HG03521 (cell line): ENCODE measurements around the gene PALLD.

Source experiments
- ATAC-seq: cut with Tn5 transposase; IDR thresholded peaks from one replicate; pipeline ENCODE4 v1.9.1; 2021; ENCODE audit warnings: mild to moderate bottlenecking, moderate library complexity; ENCODE audit not compliant: unreplicated experiment

The PALLD gene

DNA sequence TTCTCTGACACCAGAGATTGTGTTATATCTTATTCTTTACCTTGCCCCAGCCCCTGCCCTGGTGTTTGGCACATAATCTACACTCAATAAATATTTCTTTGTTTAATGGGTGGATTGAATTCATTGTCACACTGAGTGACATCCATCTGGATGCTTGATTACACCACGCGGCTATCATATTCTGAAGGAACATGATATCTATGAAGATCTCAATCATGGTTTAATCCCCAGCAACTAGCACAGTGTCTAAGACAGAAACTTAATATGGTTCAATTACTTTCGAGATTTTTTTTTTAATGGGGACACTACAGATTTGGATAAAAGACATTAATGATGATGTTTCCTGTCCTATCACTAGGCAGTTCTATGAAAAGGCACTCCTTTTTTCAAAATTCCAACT lies 246.3 kb downstream of the PALLD start:
- ATAC-seq, result no peak

DNA sequence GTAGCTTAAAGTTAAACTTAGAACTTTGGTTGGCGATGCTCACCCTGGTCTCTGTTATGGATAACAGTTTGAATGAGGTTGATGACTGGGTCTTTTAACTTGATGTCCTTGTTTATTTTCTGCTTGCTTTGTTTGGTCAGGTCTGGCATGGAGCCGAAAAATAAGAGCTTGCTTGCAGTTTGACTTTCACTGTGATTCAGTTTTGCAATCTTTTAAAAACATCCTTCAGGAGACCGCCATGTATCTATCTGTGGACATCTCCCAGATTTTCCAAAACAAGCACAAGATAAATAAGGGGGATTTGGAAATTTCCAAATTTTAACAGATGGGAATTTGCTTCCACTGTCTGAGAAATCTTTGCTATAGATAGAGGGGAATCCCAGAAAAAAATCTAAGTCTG lies 246.7 kb downstream of the PALLD start:
- ATAC-seq, result no peak

DNA sequence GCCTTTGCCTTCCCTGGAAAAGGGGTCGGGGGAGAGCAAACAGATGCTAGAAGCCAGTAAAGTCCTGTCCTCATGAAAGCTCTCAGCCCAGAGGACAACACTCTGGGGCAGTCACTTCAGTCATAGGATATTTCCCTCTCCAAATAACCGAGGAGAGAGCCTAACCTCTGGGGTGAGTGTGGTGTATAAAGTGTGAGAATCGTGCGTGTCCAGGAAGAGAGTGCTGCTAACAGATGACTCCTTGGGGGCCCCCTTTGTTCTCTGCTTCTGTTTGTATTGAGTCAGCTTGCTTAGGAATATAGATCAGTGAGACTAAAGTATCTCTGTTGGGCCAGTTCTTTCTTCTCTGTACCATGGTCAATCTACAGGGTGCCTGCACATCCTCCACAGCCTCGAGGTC lies 247.2 kb downstream of the PALLD start:
- ATAC-seq, result no peak

GRCh38 chr4:168748807-168749206 lies 252.0 kb downstream of the PALLD start:
- no peak for ATAC-seq

DNA sequence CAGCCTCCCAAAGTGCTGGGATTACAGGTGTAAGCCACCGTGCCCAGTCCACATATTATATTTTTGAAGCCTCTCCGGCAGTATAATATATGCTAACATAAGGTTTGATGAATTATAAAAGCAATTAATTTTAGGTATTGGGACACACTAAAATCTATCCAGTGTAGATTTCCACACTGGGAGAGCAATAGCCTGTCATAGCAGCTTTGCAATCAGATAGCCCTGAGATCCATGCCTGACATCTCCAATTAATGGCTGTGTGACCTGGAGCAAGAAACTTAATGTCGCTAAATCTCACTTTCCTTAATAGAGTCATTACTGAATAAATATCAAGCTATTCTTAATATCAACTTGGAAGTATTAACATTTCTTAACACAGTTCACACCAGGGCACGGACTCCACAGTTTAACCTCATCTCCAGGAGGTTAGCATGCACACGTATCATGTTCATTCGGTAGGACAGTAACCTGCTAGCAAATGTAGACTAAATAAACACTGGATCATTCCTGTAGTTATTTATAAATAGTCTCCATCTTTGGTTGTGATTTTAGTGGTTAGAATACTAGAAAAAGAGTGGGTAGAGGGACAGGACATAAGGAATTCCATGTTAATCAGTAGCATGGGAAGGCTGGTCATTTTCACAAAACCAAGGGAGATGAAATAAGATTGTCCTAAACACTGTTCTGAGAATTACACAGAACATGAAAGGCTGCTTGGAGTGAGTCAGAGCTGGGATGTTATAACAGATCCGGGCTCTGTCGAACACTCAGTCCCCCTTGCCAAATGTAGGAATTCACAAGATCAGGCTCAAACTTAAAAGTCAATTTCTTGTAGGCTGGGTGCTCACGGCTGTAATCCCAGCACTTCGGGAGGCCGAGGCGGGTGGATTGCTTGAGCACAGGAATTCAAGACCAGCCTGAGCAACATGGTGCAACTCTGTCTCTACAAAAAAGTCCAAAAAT lies 254.7 kb downstream of the PALLD start:
- no peak for ATAC-seq

DNA sequence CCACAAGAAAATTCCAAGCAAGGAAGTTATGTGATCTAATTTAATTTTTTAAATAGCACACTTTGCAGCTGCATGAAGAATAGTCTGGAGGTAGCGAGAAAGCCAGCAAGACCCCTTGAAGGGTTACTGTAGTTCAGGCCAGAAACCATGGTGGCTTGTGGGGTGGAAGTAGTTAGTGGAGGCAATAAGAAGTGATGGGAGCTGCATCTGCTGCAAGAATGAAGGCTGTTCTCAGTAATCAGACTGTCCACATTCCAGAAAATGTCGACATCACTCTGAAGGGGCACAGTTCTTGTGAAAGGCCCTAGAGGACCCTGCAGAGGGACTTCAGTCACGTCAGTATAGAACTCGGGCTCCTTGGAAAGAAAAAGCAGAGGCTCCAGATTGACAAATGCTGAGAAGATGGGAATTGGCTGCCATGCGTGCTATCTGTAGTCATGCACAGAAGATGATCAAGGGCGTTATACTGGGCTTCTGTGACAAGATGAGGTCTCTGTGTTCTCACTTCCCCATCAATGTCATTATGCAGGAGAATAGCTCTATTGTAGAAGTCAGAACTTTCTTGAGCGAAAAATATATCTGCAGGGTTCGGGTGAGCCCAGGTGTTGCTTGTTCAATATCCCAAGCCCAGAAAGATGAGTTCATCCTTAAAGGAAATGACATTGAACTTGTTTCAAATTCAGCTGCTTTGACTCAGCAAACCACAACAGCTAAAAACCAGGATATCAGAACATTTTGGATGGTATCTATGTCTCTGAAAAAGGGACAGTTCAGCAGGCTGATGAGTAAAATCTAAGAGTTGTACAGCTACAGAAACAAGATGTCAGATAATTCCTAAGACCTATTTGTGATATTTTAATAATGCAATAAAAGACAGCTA lies 259.0 kb downstream of the PALLD start:
- ATAC-seq, result no peak

GRCh38 chr4:168757500-168757899 lies 260.6 kb downstream of the PALLD start:
- ATAC-seq, result no peak

- no peak for ATAC-seq
These were observed 261.6 kb downstream of the PALLD start for GRCh38 chr4:168758351-168758876.

DNA sequence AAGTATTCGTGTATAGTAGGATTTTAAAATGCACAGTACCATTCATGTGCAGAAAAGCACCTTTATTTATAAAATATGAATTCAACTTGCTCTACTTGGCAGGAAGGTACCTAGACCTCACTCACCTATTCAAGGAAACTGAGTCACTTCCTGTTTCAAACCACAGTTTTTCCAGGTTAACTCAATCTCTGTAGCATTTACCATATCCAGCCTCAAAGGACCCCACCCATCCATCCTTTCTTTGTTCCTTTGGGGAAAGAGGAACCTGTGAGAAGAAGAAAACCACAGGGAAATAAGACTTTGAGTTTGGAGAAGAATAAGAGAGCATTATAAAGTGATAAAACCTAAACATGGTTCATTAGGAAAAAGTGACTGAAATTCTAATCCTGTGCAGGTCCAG lies 262.5 kb downstream of the PALLD start:
- ATAC-seq, result no peak

DNA sequence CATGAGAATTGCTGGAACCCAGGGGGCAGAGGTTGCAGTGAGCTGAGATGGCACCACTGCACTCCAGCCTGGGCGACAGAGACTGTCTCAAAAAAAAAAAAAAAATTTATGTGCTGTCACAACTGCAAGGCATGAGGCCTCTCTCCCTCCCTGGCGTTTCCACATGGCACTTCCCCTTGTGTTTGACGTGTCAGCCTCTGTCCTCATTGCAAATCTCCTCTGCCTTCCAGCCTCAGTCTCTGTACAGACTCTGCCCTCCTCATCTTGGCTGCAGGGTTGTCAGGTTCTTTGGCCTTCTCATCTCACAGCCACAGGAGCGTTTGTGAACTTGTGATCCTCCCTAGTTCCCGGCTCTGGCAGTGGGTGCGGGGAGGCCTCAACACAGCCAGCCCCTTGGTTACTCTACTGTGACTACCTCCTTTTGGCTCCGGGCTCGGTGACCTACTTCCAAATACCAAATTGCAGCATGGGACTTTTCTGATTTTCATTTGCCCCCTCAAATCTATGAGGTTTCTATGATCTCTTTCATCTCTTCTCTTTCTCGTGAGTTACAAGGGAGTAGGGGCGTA lies 263.2 kb downstream of the PALLD start:
- no peak for ATAC-seq

GRCh38 chr4:168761066-168761465 lies 264.2 kb downstream of the PALLD start:
- ATAC-seq, result no peak

DNA sequence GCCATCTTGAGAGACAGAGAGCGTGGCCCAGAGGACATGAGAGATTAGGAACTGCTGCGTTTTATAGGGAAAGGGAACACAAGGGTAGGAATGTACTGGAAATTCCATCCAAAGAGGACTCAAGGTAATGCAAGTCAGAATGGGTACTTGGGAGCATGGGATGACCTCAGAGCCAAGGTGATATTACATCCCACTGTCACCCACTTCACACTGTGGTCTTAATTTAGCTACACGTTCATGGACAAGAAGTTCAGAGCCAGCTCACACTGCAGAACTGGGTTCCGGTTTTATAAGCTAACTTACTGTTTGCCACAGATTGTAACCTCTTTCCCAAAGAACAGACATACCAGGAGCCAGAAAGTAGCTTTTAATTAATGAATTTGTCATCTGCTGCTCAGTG lies 268.5 kb downstream of the PALLD start:
- ATAC-seq, result no peak

GRCh38 chr4:168765726-168766125 lies 268.9 kb downstream of the PALLD start:
- ATAC-seq, result no peak

DNA sequence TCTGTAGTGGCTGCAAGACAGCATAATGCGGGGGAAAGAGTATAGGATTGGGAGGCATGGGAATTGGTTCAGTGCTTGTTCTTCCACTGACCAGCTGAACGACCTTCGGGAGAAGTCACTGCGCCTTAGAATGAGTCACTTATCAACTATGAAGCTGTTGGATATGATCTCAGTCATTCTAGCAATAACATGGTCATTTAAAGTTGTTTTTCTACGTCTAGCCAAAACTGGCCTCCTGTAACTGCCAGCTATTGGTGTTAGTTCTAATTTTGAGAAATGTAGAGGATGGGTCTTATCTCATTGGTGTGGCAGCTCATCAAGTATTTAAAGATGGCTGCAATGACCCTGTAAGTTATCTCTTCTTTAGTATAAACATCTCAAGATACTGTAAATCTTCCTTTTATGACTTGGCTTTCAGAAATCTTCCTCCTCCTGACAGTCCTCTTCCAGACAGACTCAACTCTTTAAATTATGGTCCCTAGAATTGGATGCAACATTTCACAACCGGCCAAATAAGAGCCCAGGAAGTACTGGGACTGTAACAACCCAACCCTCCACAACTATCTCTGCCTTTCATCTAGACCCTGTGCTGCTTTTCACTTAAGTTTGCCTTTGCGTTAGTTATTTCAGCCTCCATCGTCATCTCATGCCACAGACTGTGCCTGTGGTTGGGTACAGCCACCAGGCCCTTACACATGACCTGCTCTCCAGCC lies 269.9 kb downstream of the PALLD start:
- no peak for ATAC-seq

GRCh38 chr4:168769416-168769815 lies 272.6 kb downstream of the PALLD start:
- ATAC-seq, result no peak

GRCh38 chr4:168769837-168770236 lies 273.0 kb downstream of the PALLD start:
- ATAC-seq, result no peak

DNA sequence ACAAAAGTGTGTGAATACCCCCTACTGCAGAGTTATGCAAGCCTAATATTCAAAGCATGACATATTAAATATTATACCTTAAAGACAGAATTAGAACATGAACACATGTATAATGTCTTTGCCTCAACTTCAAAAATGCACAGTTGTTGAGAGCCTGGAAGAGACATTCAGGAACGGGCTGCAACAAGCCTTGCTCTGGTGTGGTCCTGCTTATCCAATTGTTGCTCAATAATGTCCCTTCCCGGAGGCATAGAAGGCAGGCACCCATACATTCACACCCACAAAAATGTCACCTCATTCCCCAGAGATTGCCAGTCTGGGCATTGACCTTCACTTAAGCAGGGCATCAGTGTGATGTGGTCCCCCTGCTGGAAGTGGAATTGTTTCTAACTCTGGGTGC lies 274.4 kb downstream of the PALLD start:
- no peak for ATAC-seq

GRCh38 chr4:168773388-168774195 lies 276.7 kb downstream of the PALLD start:
- no peak for ATAC-seq

DNA sequence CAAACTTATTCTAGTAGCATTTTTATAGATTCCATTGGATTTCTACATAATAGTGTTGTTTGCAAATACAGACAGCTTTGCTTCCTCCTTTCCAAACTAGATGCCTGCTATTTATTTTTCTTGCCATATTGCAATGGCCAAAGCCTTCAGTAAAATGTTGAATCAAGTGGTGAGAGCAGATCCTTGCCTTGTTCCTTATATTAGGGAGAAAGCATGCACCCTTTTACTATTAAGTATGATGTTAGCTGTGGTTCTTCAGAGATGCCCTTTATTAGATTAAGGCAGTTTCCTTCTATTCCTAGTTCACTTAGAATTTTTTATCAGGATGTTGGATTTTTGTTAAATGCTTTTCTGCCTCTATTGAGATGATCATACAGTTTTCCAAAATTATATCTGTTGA lies 279.5 kb downstream of the PALLD start:
- ATAC-seq, result no peak
